OCI-LY1 (cell line): Measurements from ENCODE around the gene UMODL1.

Experiments used
- H2AFZ ChIP-seq: fragments of 200-600 bp; sonication (generic), shearing (Covaris generic); 2 replicates; pipeline ENCODE4 v1.6.0; 2014; ENCODE audit warnings: antibody characterized with exemption, mild to moderate bottlenecking, low read length
- H3F3A ChIP-seq: fragments of 200-600 bp; sonication (generic), shearing (Covaris generic); 2 replicates; pipeline ENCODE4 v1.6.0; 2014; ENCODE audit warnings: mild to moderate bottlenecking, antibody characterized with exemption, low read length, moderate library complexity; ENCODE audit not compliant: insufficient read depth
- H3K27ac ChIP-seq: fragments of 200-600 bp; sonication (generic); 2 replicates; pipeline ENCODE4 v1.5.1; 2014; ENCODE audit warnings: low read length, mixed run types, mild to moderate bottlenecking, low read depth; ENCODE audit not compliant: poor library complexity, severe bottlenecking
- H3K27me3 ChIP-seq: fragments of 200-600 bp; sonication (generic); 2 replicates; pipeline ENCODE4 v1.6.0; 2014; ENCODE audit warnings: antibody characterized with exemption, mild to moderate bottlenecking, low read length, moderate library complexity; ENCODE audit not compliant: insufficient read depth
- H3K36me3 ChIP-seq: fragments of 200-600 bp; sonication (generic); 2 replicates; pipeline ENCODE4 v1.6.1; 2014; ENCODE audit warnings: mild to moderate bottlenecking, antibody characterized with exemption, low read length, moderate library complexity, mixed read lengths; ENCODE audit not compliant: insufficient read depth
- H3K4me1 ChIP-seq: fragments of 200-600 bp; sonication (generic); 2 replicates; pipeline ENCODE4 v1.5.1; 2014; ENCODE audit warnings: mild to moderate bottlenecking, low read length, moderate library complexity; ENCODE audit not compliant: insufficient read depth, severe bottlenecking
- H3K4me2 ChIP-seq: fragments of 200-600 bp; sonication (generic), shearing (Covaris generic); 2 replicates; pipeline ENCODE4 v1.6.1; 2014; ENCODE audit warnings: low read length
- H3K4me3 ChIP-seq: fragments of 200-600 bp; sonication (generic); 2 replicates; pipeline ENCODE4 v1.5.1; 2014; ENCODE audit warnings: low read length, low read depth, mild to moderate bottlenecking, mixed read lengths; ENCODE audit not compliant: poor library complexity, severe bottlenecking
- H3K79me2 ChIP-seq: fragments of 200-600 bp; shearing (Covaris generic); 2 replicates; pipeline ENCODE4 v1.6.1; 2016; ENCODE audit warnings: mixed run types, low read length, mixed read lengths; ENCODE audit not compliant: insufficient read depth
- H3K9ac ChIP-seq: fragments of 200-600 bp; sonication (generic), shearing (Covaris generic); 2 replicates; pipeline ENCODE4 v1.6.1; 2014; ENCODE audit warnings: mild to moderate bottlenecking, low read length, mixed read lengths
- H3K9me2 ChIP-seq: fragments of 200-600 bp; sonication (generic), shearing (Covaris generic); 2 replicates; pipeline ENCODE4 v1.6.1; 2014; ENCODE audit warnings: low read depth, mild to moderate bottlenecking, low read length, mixed read lengths
- H3K9me3 ChIP-seq: fragments of 200-600 bp; shearing (Covaris generic); 2 replicates; pipeline ENCODE4 v1.6.1; 2014; ENCODE audit warnings: low read length, mixed read lengths
- H4K20me1 ChIP-seq: fragments of 200-600 bp; sonication (generic), shearing (Covaris generic); 2 replicates; pipeline ENCODE4 v1.6.0; 2016; ENCODE audit warnings: mild to moderate bottlenecking, low read length; ENCODE audit not compliant: insufficient read depth
- EZH2 ChIP-seq: fragments of 200-600 bp; sonication (generic), shearing (Covaris generic); IDR thresholded peaks from 2 replicates; pipeline ENCODE4 v1.8.0; 2017; ENCODE audit warnings: borderline replicate concordance, mixed run types, mild to moderate bottlenecking, antibody characterized with exemption, low read length, moderate library complexity, mixed read lengths
- TF ChIP-seq, protein P1 (sequence below): fragments of 200-600 bp; sonication (generic), shearing (Covaris generic); IDR thresholded peaks from 2 replicates; pipeline ENCODE4 v1.5.1; 2017; ENCODE audit warnings: mild to moderate bottlenecking, antibody characterized with exemption, low read length, moderate library complexity, mixed read lengths

Gene UMODL1

GRCh38 chr21:42031816-42032215 lies 39.3 kb upstream of the UMODL1 start:
- Histone ChIP-seq H4K20me1 (no peaks in the 10 kb centered on the region), H3K27ac (peak overlapping the region; percentile 99), H3K36me3 (no peaks in the 10 kb centered on the region), H3K4me3 (no peak overlapping the region), H3K9me3 (no peaks in the 10 kb centered on the region), H3K27me3 (no peaks in the 10 kb centered on the region), H3K4me2 (peak overlapping the region; percentile 22; the same call in 1 of the 2 replicates), H3K4me1 (peaks cover 65% of the 10 kb centered on the region), H3K79me2 (no peaks in the 10 kb centered on the region), H3F3A (no peaks in the 10 kb centered on the region; the same call in 1 of the 2 replicates), H3K9ac (peak overlapping the region; percentile 35; the same call in 1 of the 2 replicates), H2AFZ (no peak overlapping the region), H3K9me2 (no peaks in the 10 kb centered on the region)
- TF ChIP-seq, protein P1, sequence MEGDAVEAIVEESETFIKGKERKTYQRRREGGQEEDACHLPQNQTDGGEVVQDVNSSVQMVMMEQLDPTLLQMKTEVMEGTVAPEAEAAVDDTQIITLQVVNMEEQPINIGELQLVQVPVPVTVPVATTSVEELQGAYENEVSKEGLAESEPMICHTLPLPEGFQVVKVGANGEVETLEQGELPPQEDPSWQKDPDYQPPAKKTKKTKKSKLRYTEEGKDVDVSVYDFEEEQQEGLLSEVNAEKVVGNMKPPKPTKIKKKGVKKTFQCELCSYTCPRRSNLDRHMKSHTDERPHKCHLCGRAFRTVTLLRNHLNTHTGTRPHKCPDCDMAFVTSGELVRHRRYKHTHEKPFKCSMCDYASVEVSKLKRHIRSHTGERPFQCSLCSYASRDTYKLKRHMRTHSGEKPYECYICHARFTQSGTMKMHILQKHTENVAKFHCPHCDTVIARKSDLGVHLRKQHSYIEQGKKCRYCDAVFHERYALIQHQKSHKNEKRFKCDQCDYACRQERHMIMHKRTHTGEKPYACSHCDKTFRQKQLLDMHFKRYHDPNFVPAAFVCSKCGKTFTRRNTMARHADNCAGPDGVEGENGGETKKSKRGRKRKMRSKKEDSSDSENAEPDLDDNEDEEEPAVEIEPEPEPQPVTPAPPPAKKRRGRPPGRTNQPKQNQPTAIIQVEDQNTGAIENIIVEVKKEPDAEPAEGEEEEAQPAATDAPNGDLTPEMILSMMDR: no peak
- TF ChIP-seq EZH2: no peak

GRCh38 chr21:42032266-42032665 lies 38.9 kb upstream of the UMODL1 start:
- peak overlapping the region; percentile 99 for H3K27ac ChIP-seq
- H4K20me1 ChIP-seq: no peaks in the 10 kb centered on the region
- H3K9me2 ChIP-seq: no peaks in the 10 kb centered on the region
- no peaks in the 10 kb centered on the region for H3K36me3 ChIP-seq
- H3K79me2 ChIP-seq: no peaks in the 10 kb centered on the region
- no peak overlapping the region for H2AFZ ChIP-seq
- H3K4me1 ChIP-seq: peaks cover 62% of the 10 kb centered on the region
- peak overlapping the region; percentile 35; the same call in 1 of the 2 replicates for H3K9ac ChIP-seq
- no peaks in the 10 kb centered on the region; the same call in 1 of the 2 replicates for H3F3A ChIP-seq
- no peaks in the 10 kb centered on the region for H3K9me3 ChIP-seq
- TF ChIP-seq EZH2: no peak
- TF ChIP-seq, protein P1: no peak
- H3K4me3 ChIP-seq: no peak overlapping the region
- H3K27me3 ChIP-seq: no peaks in the 10 kb centered on the region
- H3K4me2 ChIP-seq: peak overlapping the region; percentile 22; the same call in 1 of the 2 replicates

DNA sequence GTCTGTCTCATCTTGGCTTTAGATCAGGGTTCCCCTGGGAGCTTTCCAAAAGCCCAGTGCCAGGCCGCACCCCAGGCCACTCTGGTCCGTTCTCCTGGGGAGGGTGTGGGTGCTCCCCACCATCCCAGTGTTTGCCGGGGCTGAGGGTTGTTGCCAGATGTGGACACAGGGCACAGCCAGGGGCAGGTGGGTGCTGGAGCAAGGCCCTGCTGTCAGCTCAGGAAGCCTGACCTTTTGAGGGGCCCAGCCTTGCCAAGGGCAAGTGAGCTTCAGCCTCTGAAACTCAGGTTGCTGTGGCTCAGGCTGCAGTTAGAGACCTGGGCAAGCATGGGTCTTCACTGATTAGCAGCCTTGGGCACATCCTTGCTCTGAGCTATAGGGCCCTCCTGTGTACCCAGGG lies 38.1 kb upstream of the UMODL1 start:
- peaks cover 62% of the 10 kb centered on the region for H3K4me1 ChIP-seq

More for the DNA sequence above, 38.1 kb upstream of the UMODL1 start:
- Histone ChIP-seq H3K4me2 (no peak overlapping the region), H3K79me2 (no peaks in the 10 kb centered on the region), H3F3A (no peaks in the 10 kb centered on the region; the same call in 1 of the 2 replicates), H4K20me1 (no peaks in the 10 kb centered on the region), H3K27me3 (no peaks in the 10 kb centered on the region), H2AFZ (no peak overlapping the region), H3K27ac (peak overlapping the region; percentile 99), H3K4me3 (no peak overlapping the region), H3K36me3 (no peaks in the 10 kb centered on the region), H3K9me2 (no peaks in the 10 kb centered on the region), H3K9me3 (no peaks in the 10 kb centered on the region), H3K9ac (no peak overlapping the region)
- TF ChIP-seq, protein P1: no peak
- no peak for TF ChIP-seq EZH2
